Activated T-cell treated with anti-CD3 and anti-CD28 coated beads, Interleukin-2, amount 50 U/mL, for 4 hours (primary cell): Measurements from ENCODE around the gene RAB38. TPM values are rescaled to one million over a fixed set of nuclear protein-coding genes. Genes with fewer than 3 reads are reported as not detected.

ENCODE experiments used
- ATAC-seq, 2 donors: fragments of 200-7000 bp; cut with Tn5 transposase; one replicate each; pipeline ENCODE4 v1.10.0; 2021
- DNase-seq: peaks from one replicate; pipeline ENCODE4 v3.0.0-alpha.2; 2020
- H3K27me3 Mint-ChIP-seq: one replicate; pipeline ENCODE4 v1.8.0; 2021; ENCODE audit warnings: low read depth, mixed read lengths
- H3K36me3 Mint-ChIP-seq: one replicate; pipeline ENCODE4 v1.8.0; 2022; ENCODE audit warnings: mixed read lengths; ENCODE audit not compliant: insufficient read depth
- H3K4me1 Mint-ChIP-seq: one replicate; pipeline ENCODE4 v1.8.0; 2021; ENCODE audit warnings: low read depth, mixed read lengths
- H3K4me3 Mint-ChIP-seq: one replicate; pipeline ENCODE4 v1.8.0; 2021; ENCODE audit warnings: mild to moderate bottlenecking, moderate library complexity, mixed read lengths
- H3K9me3 Mint-ChIP-seq: one replicate; pipeline ENCODE4 v1.8.0; 2021; ENCODE audit warnings: mixed read lengths
- total RNA-seq, 3 donors: library from RNA; stranded (reverse); gene quantifications; one replicate each; pipeline ENCODE4 v1.2.1, GENCODE V29; 2021

Gene RAB38
- total RNA-seq: 1 to 10 TPM in 2 of 3 donors, under 1 TPM in 1; 0.92 to 2.8 (median 1.9) TPM

- peak; percentile 74 to 76 for ATAC-seq
- no peaks in the 10 kb centered on the region for H3K9me3 Mint-ChIP-seq
- H3K4me3 Mint-ChIP-seq: peak within 1 kb of the TSS; percentile 73
- H3K36me3 Mint-ChIP-seq: no peaks in the 10 kb centered on the region
- H3K27me3 Mint-ChIP-seq: peaks cover 10% of the 10 kb centered on the region
- DNase-seq: peak; percentile 16
- H3K4me1 Mint-ChIP-seq: peaks cover 18% of the 10 kb centered on the region
These were observed at the start of gene RAB38 for GRCh38 chr11:88174709-88175568. TSS of gene RAB38 (minus strand) at chr11:88175443. CDS start at chr11:88175384, 59 bp downstream.

GRCh38 chr11:88213406-88213805 is 38.2 kb upstream of the RAB38 start:
- H3K4me3 Mint-ChIP-seq: no peak overlapping the region
- no peaks in the 10 kb centered on the region for H3K9me3 Mint-ChIP-seq
- no peak for DNase-seq
- no peak for ATAC-seq
- no peaks in the 10 kb centered on the region for H3K27me3 Mint-ChIP-seq
- no peaks in the 10 kb centered on the region for H3K36me3 Mint-ChIP-seq
- no peaks in the 10 kb centered on the region for H3K4me1 Mint-ChIP-seq

GRCh38 chr11:88212300-88212699 is 37.1 kb upstream of the RAB38 start:
- no peaks in the 10 kb centered on the region for H3K9me3 Mint-ChIP-seq
- no peak for DNase-seq
- no peak for ATAC-seq
- no peaks in the 10 kb centered on the region for H3K4me1 Mint-ChIP-seq
- H3K36me3 Mint-ChIP-seq: no peaks in the 10 kb centered on the region
- no peak overlapping the region for H3K4me3 Mint-ChIP-seq
- H3K27me3 Mint-ChIP-seq: no peaks in the 10 kb centered on the region

- H3K4me1 Mint-ChIP-seq: no peaks in the 10 kb centered on the region
- ATAC-seq (no peak), DNase-seq (no peak)
- no peaks in the 10 kb centered on the region for H3K9me3 Mint-ChIP-seq
- H3K27me3 Mint-ChIP-seq: no peaks in the 10 kb centered on the region
- no peak overlapping the region for H3K4me3 Mint-ChIP-seq
- no peaks in the 10 kb centered on the region for H3K36me3 Mint-ChIP-seq
These were observed 33.5 kb upstream of the RAB38 start for GRCh38 chr11:88208745-88209144.

- Mint-ChIP-seq H3K4me1 (no peaks in the 10 kb centered on the region), H3K27me3 (no peaks in the 10 kb centered on the region), H3K9me3 (no peaks in the 10 kb centered on the region), H3K4me3 (no peak overlapping the region), H3K36me3 (no peaks in the 10 kb centered on the region)
- ATAC-seq (peak; percentile 66 to 69), DNase-seq (no peak)
These were observed 31.5 kb upstream of the RAB38 start for GRCh38 chr11:88206751-88207150.

- Mint-ChIP-seq H3K36me3 (no peaks in the 10 kb centered on the region), H3K9me3 (no peaks in the 10 kb centered on the region), H3K27me3 (peaks cover under 1% of the 10 kb centered on the region), H3K4me1 (no peaks in the 10 kb centered on the region), H3K4me3 (no peak overlapping the region)
- ATAC-seq: no peak
- DNase-seq: no peak
These were observed 29.1 kb upstream of the RAB38 start for GRCh38 chr11:88204353-88204752.

GRCh38 chr11:88203604-88204003 is 28.4 kb upstream of the RAB38 start:
- ATAC-seq (no peak), DNase-seq (no peak)
- Mint-ChIP-seq H3K36me3 (no peaks in the 10 kb centered on the region), H3K27me3 (peaks cover 1% of the 10 kb centered on the region), H3K4me1 (no peaks in the 10 kb centered on the region), H3K4me3 (no peak overlapping the region), H3K9me3 (no peaks in the 10 kb centered on the region)

- DNase-seq (no peak), ATAC-seq (no peak)
- Mint-ChIP-seq H3K36me3 (peaks cover under 1% of the 10 kb centered on the region), H3K27me3 (peaks cover 1% of the 10 kb centered on the region), H3K4me1 (no peaks in the 10 kb centered on the region), H3K4me3 (no peak overlapping the region), H3K9me3 (peaks cover 5% of the 10 kb centered on the region)
These were observed 27.3 kb upstream of the RAB38 start for GRCh38 chr11:88202498-88202897.

- Mint-ChIP-seq H3K4me1 (no peaks in the 10 kb centered on the region), H3K4me3 (no peak overlapping the region)
- no peak for DNase-seq
These were observed 21.1 kb upstream of the RAB38 start for GRCh38 chr11:88196393-88196792.

GRCh38 chr11:88195908-88196307 is 20.7 kb upstream of the RAB38 start:
- Mint-ChIP-seq H3K9me3 (peaks cover 30% of the 10 kb centered on the region), H3K36me3 (peaks cover 6% of the 10 kb centered on the region), H3K4me1 (no peaks in the 10 kb centered on the region), H3K27me3 (peaks cover 1% of the 10 kb centered on the region), H3K4me3 (no peak overlapping the region)
- ATAC-seq (no peak), DNase-seq (no peak)

More at GRCh38 chr11:88196393-88196792, 21.1 kb upstream of the RAB38 start:
- no peak for ATAC-seq
- Mint-ChIP-seq H3K9me3 (peaks cover 30% of the 10 kb centered on the region), H3K36me3 (peaks cover 6% of the 10 kb centered on the region), H3K27me3 (peaks cover 1% of the 10 kb centered on the region)

GRCh38 chr11:88194990-88195389 is 19.7 kb upstream of the RAB38 start:
- Mint-ChIP-seq H3K9me3 (peaks cover 30% of the 10 kb centered on the region), H3K36me3 (peaks cover 6% of the 10 kb centered on the region), H3K4me1 (no peaks in the 10 kb centered on the region), H3K4me3 (no peak overlapping the region), H3K27me3 (peaks cover 1% of the 10 kb centered on the region)
- no peak for DNase-seq
- ATAC-seq: no peak

GRCh38 chr11:88193278-88193677 is 18.0 kb upstream of the RAB38 start:
- peaks cover 6% of the 10 kb centered on the region for H3K36me3 Mint-ChIP-seq
- H3K4me1 Mint-ChIP-seq: no peaks in the 10 kb centered on the region
- H3K4me3 Mint-ChIP-seq: no peak overlapping the region
- peaks cover 30% of the 10 kb centered on the region for H3K9me3 Mint-ChIP-seq
- H3K27me3 Mint-ChIP-seq: no peaks in the 10 kb centered on the region
- ATAC-seq (no peak), DNase-seq (no peak)

GRCh38 chr11:88188932-88189253 is 13.7 kb upstream of the RAB38 start:
- Mint-ChIP-seq H3K4me3 (no peak overlapping the region), H3K4me1 (no peaks in the 10 kb centered on the region), H3K9me3 (peaks cover 12% of the 10 kb centered on the region), H3K27me3 (no peaks in the 10 kb centered on the region), H3K36me3 (no peaks in the 10 kb centered on the region)
- ATAC-seq (no peak), DNase-seq (no peak)

GRCh38 chr11:88188251-88188931 is 13.1 kb upstream of the RAB38 start:
- ATAC-seq (no peak), DNase-seq (no peak)
- no peaks in the 10 kb centered on the region for H3K27me3 Mint-ChIP-seq
- no peak overlapping the region for H3K4me3 Mint-ChIP-seq
- no peaks in the 10 kb centered on the region for H3K4me1 Mint-ChIP-seq
- H3K36me3 Mint-ChIP-seq: no peaks in the 10 kb centered on the region
- peaks cover 12% of the 10 kb centered on the region for H3K9me3 Mint-ChIP-seq

- DNase-seq (no peak), ATAC-seq (no peak)
- peaks cover 3% of the 10 kb centered on the region for H3K27me3 Mint-ChIP-seq
- peaks cover 12% of the 10 kb centered on the region for H3K9me3 Mint-ChIP-seq
- peaks cover 11% of the 10 kb centered on the region for H3K4me1 Mint-ChIP-seq
- H3K36me3 Mint-ChIP-seq: no peaks in the 10 kb centered on the region
- H3K4me3 Mint-ChIP-seq: no peak overlapping the region
These were observed 8.0 kb upstream of the RAB38 start for GRCh38 chr11:88183233-88183632.
